Chondrocyte (in vitro differentiated cells): Measurements from ENCODE around the gene CCL11. TPM values are rescaled to one million over a fixed set of nuclear protein-coding genes. Genes with fewer than 3 reads are reported as not detected.
A peak's percentile ranks its signal among the peaks of the same experiment; 100 is the strongest.

Source experiments
- DNase-seq: peaks from one replicate; pipeline ENCODE4 v3.0.0; 2021; ENCODE audit warnings: mixed read lengths, low spot score
- H3K27ac Mint-ChIP-seq: one replicate; pipeline ENCODE4 v1.8.0; 2021; ENCODE audit warnings: mild to moderate bottlenecking, moderate library complexity, mixed read lengths; ENCODE audit not compliant: unreplicated experiment
- H3K27me3 Mint-ChIP-seq: 2 replicates; pipeline ENCODE4 v1.8.0; 2021; ENCODE audit warnings: low read depth, mixed read lengths
- H3K36me3 Mint-ChIP-seq: 2 replicates; pipeline ENCODE4 v1.8.0; 2021; ENCODE audit warnings: low read depth, mixed read lengths
- H3K4me1 Mint-ChIP-seq: 2 replicates; pipeline ENCODE4 v1.8.0; 2021; ENCODE audit warnings: low read depth, mild to moderate bottlenecking, mixed read lengths
- H3K4me3 Mint-ChIP-seq: one replicate; pipeline ENCODE4 v1.8.0; 2021; ENCODE audit warnings: mild to moderate bottlenecking, moderate library complexity, mixed read lengths; ENCODE audit not compliant: unreplicated experiment
- H3K9me3 Mint-ChIP-seq: 2 replicates; pipeline ENCODE4 v1.8.0; 2021; ENCODE audit warnings: low read depth, mixed read lengths
- CTCF ChIP-seq: fragments of 200-600 bp; sonication (generic); IDR thresholded peaks from 2 replicates; pipeline ENCODE4 v1.5.0; 2021; ENCODE audit warnings: antibody characterized with exemption, mild to moderate bottlenecking, moderate library complexity
- total RNA-seq: library from RNA; stranded (reverse); gene quantifications from 3 replicates; pipeline ENCODE4 v1.2.1, GENCODE V29; 2021

Gene CCL11
- total RNA-seq, 1 donor from 2014 or later: not detected

- Mint-ChIP-seq H3K27me3 (no peaks in the 10 kb centered on the region), H3K36me3 (no peaks in the 10 kb centered on the region), H3K27ac (peak overlapping the region; percentile 97), H3K4me3 (no peak overlapping the region), H3K9me3 (no peaks in the 10 kb centered on the region), H3K4me1 (peaks cover 67% of the 10 kb centered on the region)
- no peak for DNase-seq
- TF ChIP-seq CTCF: no peak
These were observed 36.5 kb upstream of the CCL11 start for GRCh38 chr17:34249061-34249460.

GRCh38 chr17:34249478-34249877, 36.1 kb upstream of the CCL11 start:
- no peak overlapping the region for H3K4me3 Mint-ChIP-seq
- H3K27me3 Mint-ChIP-seq: no peaks in the 10 kb centered on the region
- peak overlapping the region; percentile 97 for H3K27ac Mint-ChIP-seq
- H3K9me3 Mint-ChIP-seq: no peaks in the 10 kb centered on the region
- no peak for DNase-seq
- H3K36me3 Mint-ChIP-seq: no peaks in the 10 kb centered on the region
- TF ChIP-seq CTCF: no peak
- peaks cover 71% of the 10 kb centered on the region for H3K4me1 Mint-ChIP-seq

GRCh38 chr17:34251186-34251585, 34.4 kb upstream of the CCL11 start:
- no peaks in the 10 kb centered on the region for H3K27me3 Mint-ChIP-seq
- TF ChIP-seq CTCF: no peak
- peaks cover 89% of the 10 kb centered on the region for H3K4me1 Mint-ChIP-seq
- no peaks in the 10 kb centered on the region for H3K9me3 Mint-ChIP-seq
- H3K36me3 Mint-ChIP-seq: no peaks in the 10 kb centered on the region
- DNase-seq: no peak
- peak overlapping the region; percentile 97 for H3K27ac Mint-ChIP-seq
- H3K4me3 Mint-ChIP-seq: no peak overlapping the region

- TF ChIP-seq CTCF: no peak
- Mint-ChIP-seq H3K4me3 (no peak overlapping the region), H3K9me3 (no peaks in the 10 kb centered on the region), H3K36me3 (no peaks in the 10 kb centered on the region), H3K27me3 (no peaks in the 10 kb centered on the region), H3K4me1 (peaks cover 96% of the 10 kb centered on the region), H3K27ac (peak overlapping the region; percentile 97)
- no peak for DNase-seq
These were observed 33.5 kb upstream of the CCL11 start for GRCh38 chr17:34252095-34252443.

- Mint-ChIP-seq H3K27ac (peak overlapping the region; percentile 97), H3K4me3 (no peak overlapping the region)
These were observed 33.0 kb upstream of the CCL11 start for GRCh38 chr17:34252444-34253138.

More at GRCh38 chr17:34252444-34253138, 33.0 kb upstream of the CCL11 start:
- Mint-ChIP-seq H3K36me3 (no peaks in the 10 kb centered on the region), H3K4me1 (peaks cover 95% of the 10 kb centered on the region), H3K9me3 (no peaks in the 10 kb centered on the region), H3K27me3 (no peaks in the 10 kb centered on the region)
- no peak for TF ChIP-seq CTCF
- peak; percentile 94 for DNase-seq
